ENCODE data around the gene EED. TPM values are rescaled to one million over a fixed set of nuclear protein-coding genes. Genes with fewer than 3 reads are reported as not detected.

Gene EED
- total and polyA plus RNA-seq, 9 of the 15 experiments (the other 6 are each of a cell fraction or from before 2014, with no cell fraction given), result 33.0 to 110 (median 55.1) TPM

- ChIA-PET POLR2A (interaction anchor here (0.6 to 1.1 kb wide), 2 partner anchors 10 to 157 kb away, joined by 3 to 4 read pairs; no protein-coding TSS in a partner anchor), CTCF (ENCODE audit: low intra/inter-chr PET ratio) (no interaction called here)
- peaks cover 81% of the 10 kb centered on the region for H3K36me3 ChIP-seq (ENCODE audit: control insufficient read depth, insufficient read depth, low read length)
- no peak overlapping the region for H3K27ac ChIP-seq (ENCODE audit: extremely low read depth, low read depth, low read length)
- no peaks in the 10 kb centered on the region for H3K27me3 ChIP-seq (ENCODE audit: control insufficient read depth in 2 of 2, insufficient read depth in 2 of 2, low read length in 2 of 2)
- WGBS (ENCODE audit: insufficient coverage, low coverage, missing lambda C conversion rate), result 89% methylated on average over 4 of the region's 4 CpGs
- in situ Hi-C loops (cut with MboI) (no loop called here), intact Hi-C loops (cut with micrococcal nuclease) (no loop called here)
- ATAC-seq (no peak), DNase-seq (ENCODE audit: extremely low read depth in 1 of 4, low spot score in 3 of 4) (no peak), FAIRE-seq (no peak)
- no peaks in the 10 kb centered on the region for H3K4me1 ChIP-seq (replicated peaks in 1 of 2; ENCODE audit: control insufficient read depth in 2 of 2, insufficient read depth in 2 of 2, low read length in 2 of 2)
- no peak overlapping the region for H3K4me3 ChIP-seq
- H3K79me2 ChIP-seq (ENCODE audit: control insufficient read depth, insufficient read depth, low read length), result peaks cover 49% of the 10 kb centered on the region
- no peaks in the 10 kb centered on the region for H3K9me1 ChIP-seq (ENCODE audit: control insufficient read depth, insufficient read depth, low read length)
- no peak overlapping the region for H3K4me2 ChIP-seq (ENCODE audit: insufficient read depth, low read length)
- H3K9me3 ChIP-seq (replicated peaks; ENCODE audit: control insufficient read depth, insufficient read depth, low read depth, low read length), result no peaks in the 10 kb centered on the region
- no peak overlapping the region for H2AFZ ChIP-seq (ENCODE audit: low read depth, low read length)
- H3K9ac ChIP-seq (ENCODE audit: insufficient read depth in 1 of 2, low read depth in 2 of 2, low read length in 2 of 2), result no peak overlapping the region
- H4K20me1 ChIP-seq (replicated peaks; ENCODE audit: control insufficient read depth, insufficient read depth, low read length), result no peaks in the 10 kb centered on the region
- no TSS peak for BruUV-seq (replicated peaks)
- TF ChIP-seq HNRNPH1 (optimal IDR thresholded peaks at IDR 0.05; ENCODE audit: low read depth, low read length), result no peak
- no peak for TF ChIP-seq NKRF (IDR thresholded peaks at IDR 0.05; ENCODE audit: borderline replicate concordance)
- TF ChIP-seq, protein P1, sequence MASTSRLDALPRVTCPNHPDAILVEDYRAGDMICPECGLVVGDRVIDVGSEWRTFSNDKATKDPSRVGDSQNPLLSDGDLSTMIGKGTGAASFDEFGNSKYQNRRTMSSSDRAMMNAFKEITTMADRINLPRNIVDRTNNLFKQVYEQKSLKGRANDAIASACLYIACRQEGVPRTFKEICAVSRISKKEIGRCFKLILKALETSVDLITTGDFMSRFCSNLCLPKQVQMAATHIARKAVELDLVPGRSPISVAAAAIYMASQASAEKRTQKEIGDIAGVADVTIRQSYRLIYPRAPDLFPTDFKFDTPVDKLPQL (IDR thresholded peaks at IDR 0.05; ENCODE audit: extremely low read depth, insufficient read length), result no peak
- TF ChIP-seq, protein P2, sequence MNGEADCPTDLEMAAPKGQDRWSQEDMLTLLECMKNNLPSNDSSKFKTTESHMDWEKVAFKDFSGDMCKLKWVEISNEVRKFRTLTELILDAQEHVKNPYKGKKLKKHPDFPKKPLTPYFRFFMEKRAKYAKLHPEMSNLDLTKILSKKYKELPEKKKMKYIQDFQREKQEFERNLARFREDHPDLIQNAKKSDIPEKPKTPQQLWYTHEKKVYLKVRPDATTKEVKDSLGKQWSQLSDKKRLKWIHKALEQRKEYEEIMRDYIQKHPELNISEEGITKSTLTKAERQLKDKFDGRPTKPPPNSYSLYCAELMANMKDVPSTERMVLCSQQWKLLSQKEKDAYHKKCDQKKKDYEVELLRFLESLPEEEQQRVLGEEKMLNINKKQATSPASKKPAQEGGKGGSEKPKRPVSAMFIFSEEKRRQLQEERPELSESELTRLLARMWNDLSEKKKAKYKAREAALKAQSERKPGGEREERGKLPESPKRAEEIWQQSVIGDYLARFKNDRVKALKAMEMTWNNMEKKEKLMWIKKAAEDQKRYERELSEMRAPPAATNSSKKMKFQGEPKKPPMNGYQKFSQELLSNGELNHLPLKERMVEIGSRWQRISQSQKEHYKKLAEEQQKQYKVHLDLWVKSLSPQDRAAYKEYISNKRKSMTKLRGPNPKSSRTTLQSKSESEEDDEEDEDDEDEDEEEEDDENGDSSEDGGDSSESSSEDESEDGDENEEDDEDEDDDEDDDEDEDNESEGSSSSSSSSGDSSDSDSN (IDR thresholded peaks at IDR 0.05; ENCODE audit: borderline replicate concordance in 1 of 2, low read depth in 2 of 2, low read length in 2 of 2), result no peak
- no peak for TF ChIP-seq SMAD1 (IDR thresholded peaks at IDR 0.05; ENCODE audit: low read depth, low read length, partially characterized antibody)
- TF ChIP-seq SIX5 (IDR thresholded peaks at IDR 0.05; ENCODE audit: borderline replicate concordance in 1 of 2, insufficient read depth in 1 of 2, low read depth in 1 of 2, low read length in 2 of 2), result no peak
- no peak for TF ChIP-seq RBM34 (IDR thresholded peaks at IDR 0.05; ENCODE audit: borderline replicate concordance, insufficient read depth, low read length)
- no peak for TF ChIP-seq HDAC6 (IDR thresholded peaks at IDR 0.05; ENCODE audit: low read depth, low read length)
- no peak for TF ChIP-seq FOSL1 (tag; conservative IDR thresholded peaks at IDR 0.05)
- TF ChIP-seq NCOA4 (IDR thresholded peaks at IDR 0.05; ENCODE audit: partially characterized antibody), result no peak
- no peak for TF ChIP-seq SRSF9 (IDR thresholded peaks at IDR 0.05; ENCODE audit: borderline replicate concordance, low read depth, low read length)
These were observed 30.4 kb downstream of the EED start for GRCh38 chr11:86274999-86275398.
